HTR-8/SVneo (cell line): ENCODE results near the gene RASSF4.

ENCODE experiments used
- DNase-seq: peaks from one replicate; pipeline ENCODE4 v3.0.0; 2011; ENCODE audit warnings: low spot score, mixed read lengths; ENCODE audit not compliant: insufficient read length
- FAIRE-seq: peaks from 2 replicates; lab custom pipeline; 2011; peaks lifted over from hg19 to GRCh38; lab: Jason Lieb, UNC

The RASSF4 gene

DNA sequence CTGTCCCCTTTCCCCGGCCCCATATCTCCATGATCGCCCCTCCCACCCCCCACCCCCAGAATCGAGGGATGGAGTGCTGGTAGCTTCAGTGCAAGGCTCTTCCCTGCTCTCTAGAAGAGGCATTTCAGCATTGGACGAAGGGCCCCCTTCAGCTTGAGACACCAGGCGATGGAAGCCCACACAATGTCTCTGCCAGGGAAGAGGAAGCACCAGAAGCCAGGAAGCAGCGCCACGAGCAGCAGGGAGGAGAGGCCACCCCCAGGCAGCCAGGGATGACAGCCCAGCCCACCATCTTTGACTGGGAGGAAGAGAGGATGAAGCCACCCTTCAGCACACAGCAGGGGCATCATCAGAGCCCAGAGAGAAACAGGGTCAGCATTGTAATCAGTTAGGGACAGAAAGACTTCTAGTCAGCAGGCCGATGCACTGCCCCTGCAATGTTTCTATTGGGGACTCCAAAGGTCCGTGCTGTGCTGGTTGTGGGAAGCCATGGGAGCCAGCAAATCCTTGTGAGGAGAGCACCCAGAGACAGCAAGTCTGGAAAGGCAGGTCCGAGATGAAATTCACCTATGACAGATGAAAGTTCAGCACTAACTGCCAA is 32.8 kb upstream of the RASSF4 start:
- FAIRE-seq (no peak), DNase-seq (no peak)

DNA sequence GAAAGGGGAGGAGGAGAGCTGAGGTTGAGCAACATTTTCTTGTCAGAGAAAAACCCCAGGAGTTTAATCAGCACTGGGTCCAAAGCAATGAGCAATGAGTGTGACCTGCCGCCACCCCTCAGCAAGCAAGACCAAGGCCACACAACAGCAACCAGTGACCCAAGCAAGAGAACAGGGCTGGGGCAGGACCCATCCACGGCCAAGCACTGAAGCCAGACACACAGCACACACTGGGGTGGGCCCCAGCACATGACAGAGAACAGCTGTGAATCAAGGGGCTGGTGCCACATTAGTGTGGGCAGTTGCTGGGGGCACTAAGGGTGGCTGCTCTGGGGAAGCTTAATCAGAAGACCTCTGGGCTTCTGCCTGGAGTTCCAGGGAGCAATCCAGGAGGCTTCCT is 32.2 kb upstream of the RASSF4 start:
- DNase-seq (no peak), FAIRE-seq (no peak)

DNA sequence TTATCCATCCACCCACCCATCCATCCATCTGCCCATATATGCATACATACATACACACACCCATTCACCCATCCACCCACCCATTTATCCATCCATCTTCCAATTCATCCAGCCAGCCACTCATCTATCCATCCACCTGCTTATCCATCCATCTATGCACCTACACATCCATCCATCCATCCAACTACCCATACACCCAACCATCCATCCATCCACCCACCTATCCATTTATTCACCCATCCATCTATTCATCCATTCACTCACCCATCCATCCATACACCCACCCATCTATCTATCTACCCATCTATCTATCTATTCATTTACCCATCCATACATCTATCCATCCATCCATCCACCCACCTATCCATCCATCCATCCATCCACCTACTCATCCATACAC is 31.1 kb upstream of the RASSF4 start:
- FAIRE-seq, result peak; percentile 16
- no peak for DNase-seq

- no peak for DNase-seq
- no peak for FAIRE-seq
These were observed 30.0 kb upstream of the RASSF4 start for GRCh38 chr10:44929356-44930255.

GRCh38 chr10:44930904-44931620 is 28.5 kb upstream of the RASSF4 start:
- DNase-seq (no peak), FAIRE-seq (no peak)

GRCh38 chr10:44931621-44932516 is 27.7 kb upstream of the RASSF4 start:
- no peak for DNase-seq
- no peak for FAIRE-seq

- DNase-seq, result peak; percentile 78
- FAIRE-seq, result peak; percentile 83
These were observed 26.8 kb upstream of the RASSF4 start for GRCh38 chr10:44932517-44933450.

DNA sequence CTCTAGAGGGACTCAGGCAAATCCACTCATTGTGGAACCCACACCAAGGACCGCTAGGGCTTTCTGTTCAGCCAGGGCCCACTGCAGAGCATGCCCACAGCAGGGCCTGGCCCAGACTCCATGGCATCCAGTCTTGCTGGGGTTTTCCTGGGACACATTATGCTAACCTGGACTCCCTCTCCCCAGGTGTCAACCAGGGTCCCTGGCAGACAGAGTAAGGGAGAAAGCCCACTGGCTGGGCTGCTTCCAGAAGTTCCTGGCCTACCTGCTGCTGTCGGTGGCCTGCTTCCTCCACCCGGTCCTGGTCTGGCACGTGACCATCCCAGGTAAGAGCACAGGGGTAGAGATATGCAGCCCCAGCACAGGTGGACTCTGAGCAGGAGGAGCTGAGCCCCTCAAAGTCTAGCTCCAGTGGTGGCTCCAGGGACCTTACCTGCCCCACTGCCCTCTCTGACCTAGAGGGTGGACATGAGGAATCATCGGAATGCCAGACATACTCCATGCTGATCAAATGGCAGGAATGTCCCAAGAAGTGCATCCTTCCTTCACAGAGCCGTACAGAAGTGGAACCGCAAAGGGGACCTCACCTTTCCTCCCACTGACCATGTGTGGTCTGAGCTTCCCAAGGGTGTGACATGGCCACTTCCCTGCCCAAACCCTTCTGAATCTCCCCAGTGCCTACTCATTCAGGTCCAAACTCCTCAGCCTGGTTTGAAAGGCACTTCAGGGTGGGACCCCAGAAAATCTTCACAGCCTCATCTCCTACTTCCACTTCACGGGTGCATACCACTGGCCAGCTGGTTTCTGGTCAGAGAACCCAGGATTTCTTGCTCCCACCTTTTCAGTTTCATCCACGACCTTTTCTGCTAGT is 25.9 kb upstream of the RASSF4 start:
- no peak for FAIRE-seq

DNA sequence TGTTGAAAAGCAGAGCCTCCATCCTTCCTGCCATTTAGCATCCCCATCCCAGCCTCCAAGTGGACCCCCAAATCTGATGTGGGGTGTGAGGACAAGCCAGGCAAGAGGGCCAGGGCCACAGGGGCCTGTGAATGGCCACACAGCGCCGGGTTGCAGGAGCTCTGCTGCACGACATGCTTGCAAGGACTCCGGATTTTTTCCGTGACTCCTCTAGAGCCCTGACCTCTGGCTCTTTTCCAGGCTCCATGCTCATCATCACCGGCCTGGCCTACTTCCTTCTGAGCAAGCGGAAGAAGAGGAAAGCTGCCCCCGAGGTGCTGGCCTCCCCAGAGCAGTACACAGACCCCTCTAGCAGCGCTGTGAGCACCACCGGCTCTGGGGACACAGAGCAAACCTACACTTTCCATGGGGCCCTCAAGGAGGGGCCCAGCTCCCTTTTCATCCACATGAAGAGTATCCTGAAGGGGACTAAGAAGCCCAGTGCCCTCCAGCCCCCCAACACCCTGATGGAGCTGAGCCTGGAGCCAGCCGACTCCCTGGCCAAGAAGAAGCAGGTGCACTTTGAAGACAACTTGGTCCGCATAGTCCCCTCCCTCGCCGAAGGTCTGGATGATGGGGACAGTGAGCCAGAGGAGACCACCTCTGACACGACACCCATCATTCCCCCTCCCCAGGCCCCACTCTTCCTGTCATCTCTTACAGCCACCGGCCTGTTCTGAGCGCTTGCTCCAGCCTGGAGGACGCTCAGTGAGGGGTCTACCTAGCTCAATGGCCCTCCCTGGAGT is 25.0 kb upstream of the RASSF4 start:
- DNase-seq, result no peak

More for the DNA sequence above, 25.9 kb upstream of the RASSF4 start:
- DNase-seq, result no peak

GRCh38 chr10:44935201-44935965 is 24.2 kb upstream of the RASSF4 start:
- no peak for FAIRE-seq
- DNase-seq, result no peak

More for the DNA sequence above, 25.0 kb upstream of the RASSF4 start:
- no peak for FAIRE-seq

- FAIRE-seq (no peak), DNase-seq (no peak)
These were observed 23.7 kb upstream of the RASSF4 start for GRCh38 chr10:44935966-44936295.

DNA sequence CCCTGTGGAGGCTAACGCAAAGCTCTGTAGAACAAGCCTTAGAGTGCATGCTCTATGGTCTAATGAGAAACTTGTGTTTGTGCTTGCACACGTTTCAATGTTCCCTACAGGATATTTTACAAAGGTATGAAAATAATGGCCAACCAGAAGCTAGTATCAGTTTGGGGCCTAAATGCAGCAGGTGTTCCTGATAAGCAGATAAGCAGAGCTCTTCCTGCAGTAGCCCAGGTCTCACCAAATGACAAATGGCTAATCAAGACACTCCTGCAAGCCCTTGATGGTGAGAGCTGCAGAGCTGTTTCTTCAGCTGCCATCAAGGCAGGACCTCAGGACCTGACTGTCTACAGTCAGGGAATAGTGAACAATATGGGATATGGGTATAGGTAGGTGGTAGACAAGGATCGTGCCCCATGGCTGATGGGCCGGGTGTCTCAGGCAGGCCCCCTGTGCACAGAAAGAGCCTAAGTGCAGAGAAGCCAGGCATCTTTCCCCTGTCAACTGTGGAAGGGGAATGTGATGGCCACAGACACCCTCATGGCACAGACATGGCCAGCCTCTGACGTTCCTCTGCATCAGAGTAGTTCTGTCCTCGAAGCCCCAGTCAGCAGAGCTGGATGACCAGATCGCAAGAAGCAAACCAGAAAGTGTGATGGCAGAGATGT is 23.2 kb upstream of the RASSF4 start:
- no peak for DNase-seq
- FAIRE-seq, result no peak

- DNase-seq (no peak), FAIRE-seq (no peak)
These were observed 22.2 kb upstream of the RASSF4 start for GRCh38 chr10:44937196-44938005.

DNA sequence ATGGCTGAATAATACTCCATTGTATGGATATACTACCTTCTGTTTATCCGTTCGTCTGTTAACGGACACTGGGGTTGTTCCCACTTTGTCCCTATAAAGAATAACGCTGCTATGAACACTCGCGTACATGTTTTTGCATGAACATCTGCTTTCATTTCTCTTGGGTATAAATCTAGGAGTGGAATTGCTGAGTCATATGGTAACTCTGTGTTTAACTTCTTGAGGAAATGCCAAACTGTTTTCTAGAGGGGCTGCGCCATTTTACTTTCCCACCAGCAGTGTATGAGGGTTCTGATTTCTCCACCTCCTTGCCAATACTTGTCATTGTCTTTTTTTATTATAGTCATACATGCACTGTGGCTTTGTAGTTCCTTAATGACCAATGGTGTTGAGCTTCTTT is 20.6 kb upstream of the RASSF4 start:
- FAIRE-seq, result no peak
- DNase-seq, result no peak

GRCh38 chr10:44939691-44940401 is 19.8 kb upstream of the RASSF4 start:
- FAIRE-seq, result no peak
- no peak for DNase-seq
